Measurements from ENCODE around the gene CCDC85A. TPM values are rescaled to one million over a fixed set of nuclear protein-coding genes. Genes with fewer than 3 reads are reported as not detected.
"Not testable (repeated sequence)": the region's sequence is repeated elsewhere in the genome, so short reads cannot be mapped to it uniquely, and the experiment has no call there.

Gene CCDC85A
- 0.51 to 5.0 TPM (median 0.70 TPM) in 3 replicates for total RNA-seq
- long read RNA-seq, partial matches to known transcripts = 0 of 1 reads
- long read RNA-seq, other reads (novel, unspliced or antisense) = 1 of 1 reads

GRCh38 chr2:56183643-56184499 lies at the start of gene CCDC85A:
TSS of gene CCDC85A (plus strand) at chr2:56183990. CDS start at chr2:56184625, 635 bp downstream.
- Mint-ChIP-seq H3K27me3 (ENCODE audit: low read depth) (peaks cover 58% of the 10 kb centered on the region), H3K4me3 (ENCODE audit: unreplicated experiment) (peak within 1 kb of the TSS; percentile 75), H3K36me3 (ENCODE audit: low read depth) (no peaks in the 10 kb centered on the region), H3K4me1 (ENCODE audit: low read depth) (peaks cover 14% of the 10 kb centered on the region), H3K9me3 (ENCODE audit: low read depth) (no peaks in the 10 kb centered on the region), H3K27ac (ENCODE audit: unreplicated experiment) (no peak within 1 kb of the TSS)
- DNase-seq (ENCODE audit: low spot score) = peak; percentile 95
- TF ChIP-seq, protein P1, sequence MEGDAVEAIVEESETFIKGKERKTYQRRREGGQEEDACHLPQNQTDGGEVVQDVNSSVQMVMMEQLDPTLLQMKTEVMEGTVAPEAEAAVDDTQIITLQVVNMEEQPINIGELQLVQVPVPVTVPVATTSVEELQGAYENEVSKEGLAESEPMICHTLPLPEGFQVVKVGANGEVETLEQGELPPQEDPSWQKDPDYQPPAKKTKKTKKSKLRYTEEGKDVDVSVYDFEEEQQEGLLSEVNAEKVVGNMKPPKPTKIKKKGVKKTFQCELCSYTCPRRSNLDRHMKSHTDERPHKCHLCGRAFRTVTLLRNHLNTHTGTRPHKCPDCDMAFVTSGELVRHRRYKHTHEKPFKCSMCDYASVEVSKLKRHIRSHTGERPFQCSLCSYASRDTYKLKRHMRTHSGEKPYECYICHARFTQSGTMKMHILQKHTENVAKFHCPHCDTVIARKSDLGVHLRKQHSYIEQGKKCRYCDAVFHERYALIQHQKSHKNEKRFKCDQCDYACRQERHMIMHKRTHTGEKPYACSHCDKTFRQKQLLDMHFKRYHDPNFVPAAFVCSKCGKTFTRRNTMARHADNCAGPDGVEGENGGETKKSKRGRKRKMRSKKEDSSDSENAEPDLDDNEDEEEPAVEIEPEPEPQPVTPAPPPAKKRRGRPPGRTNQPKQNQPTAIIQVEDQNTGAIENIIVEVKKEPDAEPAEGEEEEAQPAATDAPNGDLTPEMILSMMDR (IDR thresholded peaks at IDR 0.05) = peak; percentile 97

DNA sequence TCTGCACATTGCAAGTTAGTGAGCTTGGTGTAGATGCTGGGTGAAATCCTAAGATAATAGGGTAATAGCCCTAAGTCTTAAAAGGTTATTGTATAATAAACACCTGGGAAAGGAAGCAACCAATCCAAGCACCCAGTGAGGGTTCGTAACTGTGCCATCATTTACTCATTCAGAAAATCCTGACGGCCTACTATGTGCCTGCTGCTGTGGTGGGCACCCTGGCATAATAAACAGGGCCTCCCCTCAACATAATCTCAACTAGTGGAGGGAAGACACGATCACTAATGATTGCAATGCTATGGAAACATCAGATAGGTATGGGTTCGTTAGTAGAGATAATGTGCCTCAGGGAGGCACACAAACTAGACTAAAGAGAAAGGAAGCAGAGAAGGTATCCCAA lies 48.9 kb upstream of the CCDC85A start:
- Mint-ChIP-seq H3K4me1 (ENCODE audit: low read depth) (no peaks in the 10 kb centered on the region), H3K9me3 (ENCODE audit: low read depth) (no peaks in the 10 kb centered on the region), H3K4me3 (ENCODE audit: unreplicated experiment) (no peak overlapping the region), H3K27me3 (ENCODE audit: low read depth) (peaks cover 5% of the 10 kb centered on the region), H3K27ac (ENCODE audit: unreplicated experiment) (no peak overlapping the region), H3K36me3 (ENCODE audit: low read depth) (no peaks in the 10 kb centered on the region)
- no peak for DNase-seq (ENCODE audit: low spot score)
- TF ChIP-seq, protein P1 (IDR thresholded peaks at IDR 0.05) = no peak

DNA sequence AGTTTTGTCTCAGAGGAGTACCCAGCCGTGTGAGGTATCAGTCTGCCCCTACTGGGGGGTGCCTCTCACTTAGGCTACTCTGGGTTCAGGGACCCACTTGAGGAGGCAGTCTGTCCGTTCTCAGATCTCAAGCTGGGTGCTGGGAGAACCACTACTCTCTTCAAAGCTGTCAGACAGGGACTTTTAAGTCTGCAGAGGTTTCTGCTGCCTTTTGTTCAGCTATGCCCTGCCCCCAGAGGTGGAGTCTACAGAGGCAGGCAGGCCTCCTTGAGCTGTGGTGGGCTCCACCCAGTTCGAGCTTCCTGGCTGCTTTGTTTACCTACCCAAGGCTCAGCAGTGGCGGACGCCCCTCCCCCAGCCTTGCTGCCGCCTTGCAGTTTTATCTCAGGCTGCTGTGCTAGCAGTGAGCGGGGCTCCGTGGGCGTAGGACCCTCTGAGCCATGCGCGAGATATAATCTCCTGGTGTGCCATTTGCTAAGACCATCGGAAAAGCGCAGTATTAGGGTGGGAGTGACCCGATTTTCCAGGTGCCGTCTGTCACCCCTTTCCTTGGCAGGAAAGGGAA lies 41.2 kb upstream of the CCDC85A start:
- H3K9me3 Mint-ChIP-seq (ENCODE audit: low read depth); DNase-seq (ENCODE audit: low spot score); H3K27ac Mint-ChIP-seq (ENCODE audit: unreplicated experiment); H3K4me1 Mint-ChIP-seq (ENCODE audit: low read depth); H3K4me3 Mint-ChIP-seq (ENCODE audit: unreplicated experiment); H3K27me3 Mint-ChIP-seq (ENCODE audit: low read depth); H3K36me3 Mint-ChIP-seq (ENCODE audit: low read depth): not testable (repeated sequence)

- no peak for DNase-seq (ENCODE audit: low spot score)
- Mint-ChIP-seq H3K4me3 (ENCODE audit: unreplicated experiment) (no peak overlapping the region), H3K27ac (ENCODE audit: unreplicated experiment) (no peak overlapping the region), H3K4me1 (ENCODE audit: low read depth) (no peaks in the 10 kb centered on the region), H3K9me3 (ENCODE audit: low read depth) (no peaks in the 10 kb centered on the region), H3K36me3 (ENCODE audit: low read depth) (no peaks in the 10 kb centered on the region), H3K27me3 (ENCODE audit: low read depth) (peaks cover 9% of the 10 kb centered on the region)
- TF ChIP-seq, protein P1 (IDR thresholded peaks at IDR 0.05) = no peak
These were observed 35.9 kb upstream of the CCDC85A start for GRCh38 chr2:56147907-56148306.

GRCh38 chr2:56148825-56149224 lies 35.0 kb upstream of the CCDC85A start:
- Mint-ChIP-seq H3K9me3 (ENCODE audit: low read depth) (no peaks in the 10 kb centered on the region), H3K27ac (ENCODE audit: unreplicated experiment) (no peak overlapping the region), H3K36me3 (ENCODE audit: low read depth) (no peaks in the 10 kb centered on the region), H3K27me3 (ENCODE audit: low read depth) (peaks cover 13% of the 10 kb centered on the region), H3K4me1 (ENCODE audit: low read depth) (no peaks in the 10 kb centered on the region), H3K4me3 (ENCODE audit: unreplicated experiment) (no peak overlapping the region)
- no peak for DNase-seq (ENCODE audit: low spot score)
- TF ChIP-seq, protein P1 (IDR thresholded peaks at IDR 0.05) = no peak

Data from chondrocyte (in vitro differentiated cells).